MV-4-11 (cell line): ENCODE measurements around the gene MSH3.
"Not testable (repeated sequence)": the region's sequence is repeated elsewhere in the genome, so short reads cannot be mapped to it uniquely, and the experiment has no call there.

ENCODE experiments used
- DNase-seq: peaks from one replicate; lab custom pipeline; 2025; lab: John Stamatoyannopoulos, UW

MSH3 gene

GRCh38 chr5:80853413-80853812 is 199.0 kb downstream of the MSH3 start:
- no peak for DNase-seq

GRCh38 chr5:80854583-80854982 is 200.1 kb downstream of the MSH3 start:
- no peak for DNase-seq

- no peak for DNase-seq
These were observed 206.6 kb downstream of the MSH3 start for GRCh38 chr5:80860924-80861613.

- DNase-seq, result no peak
These were observed 209.3 kb downstream of the MSH3 start for GRCh38 chr5:80863708-80864107.

GRCh38 chr5:80864109-80864508 is 209.7 kb downstream of the MSH3 start:
- DNase-seq, result no peak

- DNase-seq, result no peak
These were observed 210.4 kb downstream of the MSH3 start for GRCh38 chr5:80864706-80865435.

GRCh38 chr5:80865551-80865950 is 211.1 kb downstream of the MSH3 start:
- peak; percentile 48 for DNase-seq

- peak; percentile 89 for DNase-seq
These were observed 211.9 kb downstream of the MSH3 start for GRCh38 chr5:80866371-80866770.

GRCh38 chr5:80867233-80867632 is 212.8 kb downstream of the MSH3 start:
- DNase-seq, result peak; percentile 79

- DNase-seq, result no peak
These were observed 216.0 kb downstream of the MSH3 start for GRCh38 chr5:80870442-80870841.

GRCh38 chr5:80871541-80871961 is 217.1 kb downstream of the MSH3 start:
- no peak for DNase-seq

- no peak for DNase-seq
These were observed 219.7 kb downstream of the MSH3 start for GRCh38 chr5:80874162-80874561.

- no peak for DNase-seq
These were observed 223.1 kb downstream of the MSH3 start for GRCh38 chr5:80877592-80877991.

GRCh38 chr5:80881726-80882125 is 227.3 kb downstream of the MSH3 start:
- DNase-seq, result no peak

- not testable (repeated sequence) for DNase-seq
These were observed 228.9 kb downstream of the MSH3 start for GRCh38 chr5:80883390-80883789.

GRCh38 chr5:80884086-80884813 is 229.8 kb downstream of the MSH3 start:
- DNase-seq, result no peak

- DNase-seq, result peak; percentile 85
These were observed 230.5 kb downstream of the MSH3 start for GRCh38 chr5:80884929-80885328.

GRCh38 chr5:80885396-80886000 is 231.0 kb downstream of the MSH3 start:
- no peak for DNase-seq

- no peak for DNase-seq
These were observed 239.6 kb downstream of the MSH3 start for GRCh38 chr5:80894083-80894482.

GRCh38 chr5:80895523-80895922 is 241.1 kb downstream of the MSH3 start:
- no peak for DNase-seq

GRCh38 chr5:80902624-80903023 is 248.2 kb downstream of the MSH3 start:
- DNase-seq, result not testable (repeated sequence)

GRCh38 chr5:80904533-80905187 is 250.2 kb downstream of the MSH3 start:
- DNase-seq, result peak; percentile 58
